Hindlimb muscle (tissue), 1 donor: ENCODE measurements around the gene ATG2B. TPM values are rescaled to one million over a fixed set of nuclear protein-coding genes. Genes with fewer than 3 reads are reported as not detected.

Experiments used
- DNase-seq: peaks from one replicate; pipeline ENCODE4 v3.0.0-alpha.2; 2013
- polyA plus RNA-seq: library from polyadenylated mRNA; unstranded; fragments of 120-200 nt; gene quantifications from one replicate; pipeline ENCODE4 v1.2.1, GENCODE V29; 2013; ENCODE audit not compliant: insufficient read length

The ATG2B gene, protein sequence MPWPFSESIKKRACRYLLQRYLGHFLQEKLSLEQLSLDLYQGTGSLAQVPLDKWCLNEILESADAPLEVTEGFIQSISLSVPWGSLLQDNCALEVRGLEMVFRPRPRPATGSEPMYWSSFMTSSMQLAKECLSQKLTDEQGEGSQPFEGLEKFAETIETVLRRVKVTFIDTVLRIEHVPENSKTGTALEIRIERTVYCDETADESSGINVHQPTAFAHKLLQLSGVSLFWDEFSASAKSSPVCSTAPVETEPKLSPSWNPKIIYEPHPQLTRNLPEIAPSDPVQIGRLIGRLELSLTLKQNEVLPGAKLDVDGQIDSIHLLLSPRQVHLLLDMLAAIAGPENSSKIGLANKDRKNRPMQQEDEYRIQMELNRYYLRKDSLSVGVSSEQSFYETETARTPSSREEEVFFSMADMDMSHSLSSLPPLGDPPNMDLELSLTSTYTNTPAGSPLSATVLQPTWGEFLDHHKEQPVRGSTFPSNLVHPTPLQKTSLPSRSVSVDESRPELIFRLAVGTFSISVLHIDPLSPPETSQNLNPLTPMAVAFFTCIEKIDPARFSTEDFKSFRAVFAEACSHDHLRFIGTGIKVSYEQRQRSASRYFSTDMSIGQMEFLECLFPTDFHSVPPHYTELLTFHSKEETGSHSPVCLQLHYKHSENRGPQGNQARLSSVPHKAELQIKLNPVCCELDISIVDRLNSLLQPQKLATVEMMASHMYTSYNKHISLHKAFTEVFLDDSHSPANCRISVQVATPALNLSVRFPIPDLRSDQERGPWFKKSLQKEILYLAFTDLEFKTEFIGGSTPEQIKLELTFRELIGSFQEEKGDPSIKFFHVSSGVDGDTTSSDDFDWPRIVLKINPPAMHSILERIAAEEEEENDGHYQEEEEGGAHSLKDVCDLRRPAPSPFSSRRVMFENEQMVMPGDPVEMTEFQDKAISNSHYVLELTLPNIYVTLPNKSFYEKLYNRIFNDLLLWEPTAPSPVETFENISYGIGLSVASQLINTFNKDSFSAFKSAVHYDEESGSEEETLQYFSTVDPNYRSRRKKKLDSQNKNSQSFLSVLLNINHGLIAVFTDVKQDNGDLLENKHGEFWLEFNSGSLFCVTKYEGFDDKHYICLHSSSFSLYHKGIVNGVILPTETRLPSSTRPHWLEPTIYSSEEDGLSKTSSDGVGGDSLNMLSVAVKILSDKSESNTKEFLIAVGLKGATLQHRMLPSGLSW (N-terminal part only)
- 17.4 TPM for polyA plus RNA-seq

DNA sequence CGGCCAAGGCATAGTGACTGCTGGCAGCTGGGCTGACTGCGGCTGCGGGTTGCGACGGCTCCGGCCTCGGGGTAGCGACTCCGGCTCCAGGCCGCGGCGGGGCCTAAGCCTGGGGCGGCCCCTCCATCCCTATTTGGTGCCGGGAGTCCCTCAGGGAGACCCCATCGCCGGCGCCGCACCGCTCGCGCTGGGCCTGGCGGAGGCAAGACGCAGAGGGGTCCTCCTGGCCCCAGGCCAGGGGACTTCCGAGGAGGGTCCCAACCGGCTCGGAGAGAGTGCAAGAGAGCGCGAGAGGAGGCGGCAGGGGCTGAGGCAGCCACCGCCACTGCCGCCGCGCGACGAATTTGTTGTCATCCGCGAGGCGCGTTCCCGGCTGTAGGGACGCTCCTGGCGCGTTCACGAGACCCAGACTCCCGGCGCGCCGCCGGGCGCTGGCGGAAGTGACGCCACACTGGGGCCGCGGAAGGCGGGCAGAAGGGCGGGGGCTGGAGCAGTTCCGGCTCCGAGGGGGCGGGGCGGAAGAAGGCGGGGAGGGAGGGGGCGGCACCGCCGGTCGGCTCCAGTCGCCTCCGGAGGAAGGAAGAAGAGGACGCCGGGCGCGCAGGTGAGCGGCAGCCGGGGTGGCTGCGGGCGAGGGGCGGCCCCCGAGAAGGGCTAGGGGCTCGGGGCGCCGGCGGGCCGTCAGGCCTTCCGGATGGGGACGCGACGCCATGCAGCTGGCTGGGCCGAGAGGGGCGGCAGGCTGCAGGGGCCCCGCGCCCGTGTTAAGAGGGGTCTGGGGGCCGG lies at the start of gene ATG2B, which contains the start of gene GSKIP:
Gene ATG2B (minus strand): TSS at position 377 of the 786 bp plus-strand sequence. CDS start 365 bp downstream, at position 12.
Gene GSKIP (plus strand): TSS at position 562 of the 786 bp plus-strand sequence. CDS start 18,722 bp downstream, outside the sequence.
- peak; percentile 95 for DNase-seq

DNA sequence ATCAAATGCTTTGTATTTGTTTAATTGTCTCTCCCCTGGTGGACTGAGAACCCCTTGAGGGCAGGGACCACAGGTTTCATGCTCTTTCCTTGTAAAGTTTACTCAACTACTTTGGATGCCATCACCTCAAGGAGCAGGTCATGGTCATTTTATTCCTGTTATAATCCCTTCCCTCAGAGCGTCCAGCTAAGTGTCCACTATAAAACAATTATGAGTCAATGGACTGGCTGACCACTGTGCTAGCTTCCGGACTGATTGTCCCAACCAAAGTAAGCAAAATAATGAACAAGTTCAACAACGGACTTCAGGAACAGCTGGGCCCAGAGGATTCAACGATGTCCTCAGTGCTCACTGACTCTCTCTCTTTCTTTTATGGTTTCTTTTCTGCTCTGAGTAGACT lies 47.0 kb upstream of the ATG2B start:
- no peak for DNase-seq

DNA sequence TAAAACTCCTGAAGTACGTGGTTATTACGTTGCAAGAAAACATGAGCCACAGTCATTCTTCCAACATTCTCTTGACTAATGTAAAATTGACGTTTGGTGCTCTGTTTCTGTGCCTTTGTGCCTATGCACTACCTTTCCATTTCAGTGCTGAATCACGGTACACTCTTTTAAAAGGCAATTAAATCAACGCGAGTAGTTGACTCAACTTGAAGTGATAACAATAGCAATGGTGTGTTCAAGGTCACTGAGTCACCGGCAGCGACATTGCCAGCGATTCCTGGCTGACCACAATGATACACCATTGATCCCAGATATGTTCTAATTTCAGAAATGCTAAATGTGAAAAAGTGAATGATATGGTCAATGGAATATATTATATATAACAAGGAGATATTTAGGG lies 46.6 kb upstream of the ATG2B start:
- DNase-seq: no peak

DNA sequence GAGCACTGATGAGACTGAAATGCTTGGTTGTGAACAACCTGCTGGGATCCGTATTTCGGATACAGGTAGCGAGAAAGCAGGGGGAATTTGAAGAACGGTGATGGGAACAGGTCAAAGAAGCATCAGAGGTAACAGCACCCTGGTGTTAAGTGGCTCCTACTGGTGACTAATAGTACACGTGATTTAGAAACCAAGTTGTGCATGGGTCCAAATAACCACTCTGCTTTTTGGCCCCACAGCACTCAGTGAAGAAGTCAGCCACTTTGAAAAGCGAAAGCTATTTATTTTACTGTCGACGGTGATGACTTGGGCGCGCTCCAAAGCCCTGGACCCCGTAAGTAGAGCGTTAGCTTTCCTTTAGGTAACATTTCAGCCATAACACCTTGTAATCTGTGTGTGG lies 45.5 kb upstream of the ATG2B start:
- DNase-seq: no peak

DNA sequence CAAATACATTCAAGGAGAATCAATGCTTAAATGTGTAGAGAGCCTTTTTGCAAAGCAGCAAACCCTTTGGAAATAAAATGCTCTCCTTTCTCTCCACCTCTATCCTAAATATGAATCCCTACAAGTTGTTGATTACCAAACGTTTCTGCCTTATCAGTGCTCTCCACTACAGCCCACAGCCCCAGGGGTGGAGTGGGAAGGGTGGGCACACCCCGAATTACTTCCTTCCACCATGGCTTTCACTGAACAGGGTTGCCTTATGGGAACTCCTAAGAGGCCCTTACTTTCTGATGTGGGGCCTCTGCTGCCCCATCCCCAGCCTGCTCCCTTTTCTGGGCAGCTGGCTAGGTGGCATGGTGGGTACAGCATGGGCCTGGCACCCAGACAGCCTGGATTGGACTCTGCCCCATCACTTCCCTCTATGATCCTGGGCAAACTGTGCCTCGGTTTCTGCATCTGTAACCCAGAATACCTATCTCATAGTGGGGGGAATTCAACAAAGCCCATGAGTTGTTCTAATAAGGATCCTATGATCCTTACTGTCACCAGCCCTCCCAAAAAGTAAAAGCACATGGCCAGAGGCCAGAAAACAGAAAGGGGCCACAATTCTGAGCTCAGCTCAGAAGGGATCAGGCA lies 44.9 kb upstream of the ATG2B start:
- no peak for DNase-seq

DNA sequence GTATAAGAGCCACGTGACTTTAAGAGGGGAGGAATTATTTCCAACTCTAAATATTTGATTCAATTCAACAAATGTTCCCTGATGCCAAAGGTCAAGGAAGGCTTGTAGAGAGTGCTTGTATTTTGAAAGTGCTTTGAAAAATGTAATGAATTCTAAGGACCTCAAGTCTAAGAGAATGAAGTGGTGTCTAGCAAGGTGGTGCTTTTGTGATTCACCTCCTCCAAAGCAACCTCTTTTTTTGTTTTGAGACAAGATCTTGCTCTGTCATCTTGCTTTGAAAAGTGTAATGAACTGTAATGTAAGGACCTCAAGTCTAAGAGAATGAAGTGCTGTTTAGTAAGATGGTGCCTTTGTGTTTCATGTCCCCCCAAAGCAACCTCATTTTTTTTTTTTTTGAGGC lies 42.5 kb upstream of the ATG2B start:
- no peak for DNase-seq

DNA sequence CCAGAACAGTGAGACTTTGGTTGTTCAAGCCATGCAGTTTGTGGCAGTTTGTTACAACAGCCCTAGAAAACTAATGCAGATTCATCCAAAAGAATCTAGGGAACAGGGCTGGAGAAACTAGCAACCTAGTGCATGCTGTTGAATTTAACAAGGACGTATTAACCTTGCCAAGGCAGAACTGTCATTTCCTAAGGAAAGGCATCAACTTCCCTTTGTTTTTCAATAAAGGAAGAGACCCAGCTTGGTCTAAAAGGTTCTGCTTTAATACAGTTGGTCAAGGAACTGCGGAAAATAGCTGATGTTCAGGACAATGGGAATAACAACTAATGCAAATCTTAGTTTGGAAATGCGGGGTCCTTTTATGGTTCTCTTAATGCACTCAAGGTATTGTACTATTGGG lies 40.3 kb upstream of the ATG2B start:
- DNase-seq: no peak

DNA sequence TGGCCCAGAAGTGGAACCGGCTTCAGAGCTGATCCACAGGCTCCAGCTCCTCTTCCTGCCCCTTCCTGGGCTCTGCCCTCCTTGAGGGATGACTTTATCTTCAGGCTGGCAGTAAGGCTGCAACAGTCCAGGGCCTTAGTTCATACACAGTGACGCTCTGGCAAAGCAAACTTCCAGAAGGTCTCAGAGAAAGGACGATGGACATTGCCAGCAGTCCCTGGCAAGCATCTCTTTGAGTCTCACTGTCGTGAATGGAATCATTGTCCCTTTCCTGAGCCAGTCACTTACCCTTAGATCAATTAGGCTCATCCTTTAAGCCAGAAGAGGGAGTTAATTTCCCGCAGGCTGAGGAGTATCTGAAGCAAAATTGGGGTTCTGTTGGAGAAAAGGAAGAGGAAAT lies 37.4 kb upstream of the ATG2B start:
- DNase-seq: no peak

DNA sequence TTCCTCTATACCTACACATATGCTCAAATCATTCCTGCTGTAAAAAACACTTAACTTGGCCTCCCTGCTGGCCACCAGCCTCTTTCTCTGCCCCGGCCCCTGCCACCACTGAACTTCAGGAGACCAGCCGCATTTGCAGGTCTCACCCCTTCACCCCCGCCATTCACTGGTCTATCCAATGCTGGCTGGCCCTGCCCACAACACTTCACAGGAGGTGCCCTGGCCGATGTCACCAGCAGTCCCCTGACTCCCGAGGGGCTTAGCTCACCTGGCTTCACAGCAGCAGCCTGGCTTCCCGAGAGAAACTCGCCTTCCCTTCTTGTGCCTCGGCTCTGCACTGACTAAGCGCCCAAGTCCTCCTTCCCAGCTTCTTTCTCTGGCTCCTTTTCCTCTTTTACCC lies 36.3 kb upstream of the ATG2B start:
- DNase-seq: no peak

DNA sequence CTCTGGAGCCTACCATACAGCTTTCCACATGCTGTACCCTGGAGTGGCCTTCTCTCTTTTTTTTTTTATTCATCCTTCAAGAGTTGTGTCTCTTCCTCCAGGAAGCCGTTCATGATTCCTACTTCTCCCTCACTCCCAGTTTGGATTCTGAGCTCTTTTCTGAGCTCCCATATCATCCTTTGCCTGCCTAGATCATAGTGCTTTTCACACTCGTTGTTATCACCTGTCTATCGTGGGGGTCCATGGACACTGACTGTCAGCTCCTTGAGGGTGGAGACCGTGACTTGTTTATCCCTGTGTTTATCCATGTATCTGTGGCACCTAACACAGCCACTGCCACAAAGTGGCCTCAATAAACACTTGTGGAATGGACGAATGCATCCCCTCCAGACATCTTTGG lies 35.8 kb upstream of the ATG2B start:
- DNase-seq: no peak

DNA sequence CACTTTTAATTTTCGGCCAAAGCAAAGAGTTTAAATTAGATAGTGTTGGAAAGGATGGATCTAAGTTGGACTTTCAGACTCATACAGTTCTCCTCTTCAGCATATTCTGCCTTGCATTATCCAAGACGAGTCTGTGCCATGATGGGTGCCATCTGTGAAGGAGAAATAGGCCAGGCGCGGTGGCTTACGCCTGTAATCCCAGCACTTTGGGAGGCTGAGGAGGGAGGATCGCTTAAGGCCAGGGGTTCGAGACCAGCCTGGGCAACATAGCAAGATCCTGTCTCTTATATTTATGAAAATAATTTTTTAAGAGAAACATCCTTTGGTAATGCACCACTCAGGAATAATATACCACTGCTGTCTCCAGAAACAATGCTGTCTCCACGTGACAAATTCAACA lies 35.3 kb upstream of the ATG2B start:
- no peak for DNase-seq

DNA sequence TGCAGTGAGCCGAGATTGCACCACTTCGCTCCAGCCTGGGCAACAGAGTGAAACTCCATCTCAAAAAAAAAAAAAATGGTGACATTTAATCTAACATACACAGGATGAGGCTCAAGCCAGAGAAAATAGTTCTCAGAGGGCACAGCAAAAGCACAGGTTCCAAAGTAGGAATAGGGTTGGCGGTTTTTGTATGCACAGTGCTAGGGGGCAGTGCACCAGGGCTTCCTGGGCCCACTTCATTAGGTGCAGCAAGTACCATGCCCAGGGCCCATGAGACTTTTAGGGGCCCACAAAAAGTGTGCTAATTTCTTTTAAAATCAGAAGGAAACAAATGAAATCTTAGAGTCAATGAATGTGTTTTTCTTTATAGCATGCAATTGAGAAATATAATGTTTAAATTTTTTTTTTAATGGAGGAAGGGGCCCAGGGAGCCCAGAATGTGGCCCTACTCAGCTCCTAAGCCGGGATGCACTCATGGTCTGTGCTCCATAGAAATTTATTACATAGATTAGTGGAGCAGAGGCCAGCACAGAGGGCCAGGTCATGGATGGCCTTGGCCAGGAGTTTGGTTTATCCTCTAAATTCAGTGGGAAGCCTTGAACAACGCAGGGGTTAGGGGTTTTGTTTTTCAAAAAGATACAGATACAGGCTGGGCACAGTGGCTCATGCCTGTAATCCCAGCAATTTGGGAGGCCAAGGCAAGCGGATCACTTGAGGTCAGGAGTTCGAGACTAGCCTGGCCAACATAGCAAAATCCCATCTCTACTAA lies 31.1 kb upstream of the ATG2B start:
- no peak for DNase-seq

DNA sequence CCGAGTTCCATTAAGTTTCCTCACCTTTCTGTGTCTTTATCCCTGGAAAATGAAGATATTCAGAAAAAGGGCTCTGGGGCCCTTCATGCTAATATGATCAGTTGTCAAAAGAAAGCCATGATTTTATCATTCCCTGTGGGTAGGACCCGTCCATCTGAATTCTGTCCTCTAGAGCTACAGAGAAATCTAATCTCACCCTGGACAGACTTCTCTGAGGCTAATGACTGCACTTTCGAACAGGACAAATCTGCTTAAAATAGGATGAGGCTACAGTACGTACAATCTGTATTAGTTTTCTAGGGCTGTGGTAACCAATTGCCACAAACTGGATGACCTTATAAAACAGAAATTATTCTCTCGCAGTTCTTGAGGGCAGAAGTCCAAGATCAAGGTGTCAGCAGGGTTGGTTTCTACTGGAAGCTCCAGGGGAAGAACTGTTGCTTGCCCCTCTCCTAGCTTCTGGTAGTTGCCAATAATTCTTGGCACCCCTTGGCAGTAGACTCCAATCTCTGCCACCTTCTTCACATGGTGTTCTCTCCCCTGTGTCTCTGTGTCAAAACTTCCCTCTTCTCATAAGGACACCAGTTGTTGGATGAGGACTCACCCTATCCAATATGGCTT lies 30.0 kb upstream of the ATG2B start:
- no peak for DNase-seq

DNA sequence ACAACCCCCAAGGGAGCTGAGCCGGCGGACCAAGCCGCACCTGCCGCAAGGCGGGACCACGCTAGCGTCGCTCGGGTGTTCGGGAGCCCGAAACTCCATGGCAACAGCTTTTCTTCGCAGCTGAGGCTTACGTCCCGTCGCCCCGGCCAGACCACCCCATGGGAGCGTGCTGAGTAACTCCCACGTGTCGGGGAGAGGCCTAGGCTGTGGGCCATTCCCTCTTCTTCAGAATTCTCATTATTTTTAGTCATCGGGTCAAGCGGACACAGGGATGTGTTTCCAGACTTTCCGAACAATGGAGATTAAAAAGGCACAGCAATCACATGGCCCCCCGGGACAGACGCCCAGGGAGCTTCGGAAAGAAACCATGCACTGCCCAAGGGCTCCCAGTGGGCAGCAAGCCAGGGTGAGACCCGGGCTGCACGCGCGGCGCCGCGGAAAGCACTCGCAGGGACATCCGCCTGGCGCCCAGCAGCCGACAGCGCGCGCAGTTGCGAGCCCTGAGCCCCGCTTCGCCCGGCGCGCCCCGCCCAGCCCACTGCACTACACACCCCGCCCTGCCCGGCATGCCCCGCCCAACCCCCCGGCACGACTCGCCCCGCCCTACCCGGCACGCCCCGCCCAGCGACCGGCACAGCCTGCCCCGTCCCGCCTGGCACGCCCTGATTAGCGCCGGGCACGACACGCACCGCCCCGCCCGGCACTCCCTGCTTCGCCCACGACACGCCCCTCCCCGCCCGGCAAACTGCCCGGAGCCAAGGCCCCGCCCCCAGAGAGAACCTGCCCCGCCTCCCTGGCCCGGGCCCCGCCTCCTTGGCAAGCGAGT lies 28.4 kb upstream of the ATG2B start:
- peak; percentile 79 for DNase-seq

DNA sequence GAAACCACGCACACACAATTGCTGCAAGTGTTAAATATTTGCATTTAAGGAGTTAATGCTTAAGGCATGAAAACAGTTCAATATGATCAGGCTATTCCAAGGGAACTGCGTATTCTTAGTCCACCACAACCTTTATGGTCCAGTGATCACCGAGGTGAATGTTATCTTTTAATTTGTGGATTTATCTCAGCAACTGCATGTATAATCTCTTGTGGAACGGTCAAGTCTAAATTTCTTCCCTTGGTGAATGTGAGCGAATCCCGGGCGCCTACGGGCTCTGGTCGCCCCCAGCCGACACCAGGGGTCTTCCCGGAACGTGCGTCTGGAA lies 27.8 kb upstream of the ATG2B start:
- DNase-seq: no peak

DNA sequence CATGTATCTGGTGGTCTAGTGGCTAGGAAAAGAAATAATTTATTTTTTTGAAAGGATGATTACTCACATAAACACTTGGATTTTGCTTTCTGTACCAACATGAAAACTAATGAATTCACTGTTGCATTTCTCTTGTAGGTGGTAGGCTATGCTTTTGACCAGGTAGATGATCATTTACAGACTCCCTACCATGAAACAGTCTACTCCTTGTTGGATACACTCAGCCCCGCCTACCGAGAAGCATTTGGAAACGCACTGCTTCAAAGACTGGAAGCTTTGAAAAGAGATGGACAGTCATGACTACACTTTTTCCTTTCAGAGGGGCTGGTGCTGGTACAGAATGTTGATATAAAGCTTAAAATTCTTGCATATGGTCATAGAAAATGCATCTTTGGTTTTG lies 22.2 kb upstream of the ATG2B start:
- no peak for DNase-seq

DNA sequence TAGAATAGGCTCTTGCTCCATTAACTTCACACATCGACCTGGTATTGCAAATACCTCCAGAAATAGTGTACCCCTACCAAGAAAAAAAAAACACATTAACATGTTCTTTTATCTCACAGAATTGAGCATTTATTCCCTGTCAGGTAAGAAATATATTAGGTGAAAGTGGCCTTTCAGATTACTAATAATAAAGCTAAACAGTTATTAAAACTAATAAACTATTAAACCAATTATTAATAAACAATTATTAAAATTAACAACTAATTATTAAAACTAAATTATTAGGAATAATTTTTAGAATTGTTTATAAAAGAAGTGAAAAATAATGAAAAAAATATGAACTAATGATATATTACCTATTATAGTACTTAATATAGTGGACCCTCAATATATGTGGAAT lies 21.6 kb upstream of the ATG2B start:
- DNase-seq: no peak

DNA sequence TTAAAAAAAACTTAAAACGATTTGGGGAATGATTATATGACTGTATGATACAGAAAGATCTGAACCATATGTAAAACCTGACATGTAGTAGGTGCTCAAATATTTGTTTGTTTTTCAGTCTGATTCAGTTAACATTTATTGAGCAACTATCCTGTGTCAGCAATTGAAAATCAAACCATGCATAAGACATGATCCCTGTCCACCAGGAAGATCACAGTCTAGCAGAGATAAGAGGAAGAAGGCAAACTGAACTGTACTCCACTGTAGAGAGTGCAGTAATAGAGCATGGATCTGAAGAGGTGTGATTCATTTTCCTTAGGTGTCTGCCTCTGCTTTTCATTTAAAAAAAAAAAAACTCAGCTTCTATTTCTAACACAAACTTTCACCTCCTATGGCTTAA lies 20.9 kb upstream of the ATG2B start:
- no peak for DNase-seq

DNA sequence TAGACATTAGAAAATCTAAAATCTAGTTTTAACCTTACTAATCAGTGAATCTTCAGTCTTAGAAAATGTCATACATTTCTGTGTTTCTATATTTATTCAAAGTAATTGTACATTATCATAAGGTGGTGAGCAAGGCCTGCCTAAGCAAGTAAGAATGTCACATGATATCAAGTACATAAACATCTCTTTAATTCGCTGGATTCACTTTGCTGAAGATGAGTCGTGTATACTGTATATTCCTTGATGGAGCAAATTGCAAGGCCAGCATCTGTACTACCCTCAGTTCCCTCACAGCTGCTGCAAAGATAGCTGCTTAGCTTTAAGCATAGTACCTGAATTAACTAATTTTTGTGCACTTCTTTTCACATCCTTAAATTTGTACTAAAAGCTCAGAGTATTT lies 20.3 kb upstream of the ATG2B start:
- no peak for DNase-seq

DNA sequence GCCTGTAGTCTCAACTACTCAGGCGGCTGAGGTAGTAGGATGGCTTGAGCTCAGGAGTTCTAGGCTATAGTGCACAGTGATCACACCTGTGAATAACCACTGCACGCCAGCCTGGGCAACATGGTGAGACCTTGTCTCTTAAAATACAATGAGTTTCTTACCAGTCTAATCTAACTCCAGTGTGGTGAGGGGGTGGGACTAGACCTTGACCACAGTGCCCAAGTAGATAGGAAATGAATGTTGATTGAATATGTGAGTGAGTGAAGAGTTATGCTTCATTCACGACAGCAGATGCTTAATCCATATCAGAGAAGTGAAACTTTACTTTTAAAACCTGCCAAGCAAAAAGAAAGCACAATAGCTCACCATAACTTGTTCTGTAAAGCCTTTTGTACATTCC lies 17.6 kb upstream of the ATG2B start:
- DNase-seq: no peak
